OCI-LY3 (cell line): Measurements from ENCODE around the gene SLC6A6.

ENCODE experiments used
- EZH2phosphoT487 ChIP-seq: fragments of 200-600 bp; shearing (Covaris generic); IDR thresholded peaks from 2 replicates; pipeline ENCODE4 v1.6.1; 2018; ENCODE audit warnings: antibody characterized with exemption, mixed run types, low read depth
- TF ChIP-seq, protein P1 (sequence below): fragments of 200-600, 300-600 bp; sonication (generic); IDR thresholded peaks from 2 replicates; pipeline ENCODE4 v1.5.1; 2014; ENCODE audit warnings: antibody characterized with exemption, low read length, low read depth

DNA sequence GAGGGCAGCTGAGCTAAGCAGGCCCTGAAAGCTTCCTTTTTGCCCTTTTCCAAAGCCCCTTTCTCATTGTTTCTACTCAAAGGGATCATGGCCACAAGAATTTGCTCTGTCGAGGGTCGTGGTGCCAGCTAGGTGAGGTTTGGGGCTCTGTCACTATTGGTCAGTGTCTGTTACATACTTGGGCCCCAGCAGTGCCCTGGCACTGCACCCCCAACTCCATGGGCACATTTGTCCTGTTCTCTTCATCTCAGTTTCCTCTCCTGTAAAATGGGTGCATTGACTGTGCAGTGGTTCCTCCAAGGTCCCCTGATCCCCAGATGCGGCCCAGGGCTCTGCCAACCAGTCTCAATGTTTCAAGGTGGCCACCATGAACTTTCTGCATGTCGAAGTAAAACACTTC lies 62.1 kb downstream of the SLC6A6 start:
- TF ChIP-seq, protein P1, sequence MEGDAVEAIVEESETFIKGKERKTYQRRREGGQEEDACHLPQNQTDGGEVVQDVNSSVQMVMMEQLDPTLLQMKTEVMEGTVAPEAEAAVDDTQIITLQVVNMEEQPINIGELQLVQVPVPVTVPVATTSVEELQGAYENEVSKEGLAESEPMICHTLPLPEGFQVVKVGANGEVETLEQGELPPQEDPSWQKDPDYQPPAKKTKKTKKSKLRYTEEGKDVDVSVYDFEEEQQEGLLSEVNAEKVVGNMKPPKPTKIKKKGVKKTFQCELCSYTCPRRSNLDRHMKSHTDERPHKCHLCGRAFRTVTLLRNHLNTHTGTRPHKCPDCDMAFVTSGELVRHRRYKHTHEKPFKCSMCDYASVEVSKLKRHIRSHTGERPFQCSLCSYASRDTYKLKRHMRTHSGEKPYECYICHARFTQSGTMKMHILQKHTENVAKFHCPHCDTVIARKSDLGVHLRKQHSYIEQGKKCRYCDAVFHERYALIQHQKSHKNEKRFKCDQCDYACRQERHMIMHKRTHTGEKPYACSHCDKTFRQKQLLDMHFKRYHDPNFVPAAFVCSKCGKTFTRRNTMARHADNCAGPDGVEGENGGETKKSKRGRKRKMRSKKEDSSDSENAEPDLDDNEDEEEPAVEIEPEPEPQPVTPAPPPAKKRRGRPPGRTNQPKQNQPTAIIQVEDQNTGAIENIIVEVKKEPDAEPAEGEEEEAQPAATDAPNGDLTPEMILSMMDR: no peak
- TF ChIP-seq EZH2phosphoT487: no peak
